ENCODE results near the gene TLCD2. TPM values are rescaled to one million over a fixed set of nuclear protein-coding genes. Genes with fewer than 3 reads are reported as not detected.

The TLCD2 gene
- total and polyA plus RNA-seq, 4 donors: 1.2 to 7.3 (median 3.4) TPM

GRCh38 chr17:1745513-1746020 is 35.4 kb upstream of the TLCD2 start:
- Histone ChIP-seq H3K9me3 (ENCODE audit: control insufficient read depth in 4 of 4, low read length in 3 of 4) (no peaks in the 10 kb centered on the region), H3K27ac (ENCODE audit: low read depth in 1 of 2, low read length in 2 of 2) (peak overlapping the region; percentile 79 to 82), H3K36me3 (ENCODE audit: control insufficient read depth in 4 of 4, insufficient read depth in 3 of 4, low read depth in 1 of 4, low read length in 3 of 4) (peaks cover 0 to 8% (median 5%) of the 10 kb centered on the region in 4 donors), H3K4me3 (ENCODE audit: low read depth in 1 of 3, low read length in 3 of 3) (peak overlapping the region; percentile 58 to 98 (median 87)), H3K4me1 (ENCODE audit: control insufficient read depth in 4 of 4, insufficient read depth in 4 of 4, low read length in 3 of 4) (peaks cover 8 to 53% (median 38%) of the 10 kb centered on the region in 4 donors), H3K27me3 (ENCODE audit: control insufficient read depth in 4 of 4, insufficient read depth in 4 of 4, low read length in 3 of 4) (no peaks in the 10 kb centered on the region), H3K9ac (ENCODE audit: low read depth in 1 of 2, low read length in 2 of 2) (no peak overlapping the region)
- no peak for DNase-seq (ENCODE audit: low spot score)
- TF ChIP-seq NR2F2 (IDR thresholded peaks at IDR 0.05) (peak; percentile 60), RXRA (IDR thresholded peaks at IDR 0.05) (peak in 1 of 2 donors; percentile 5), RAD21 (IDR thresholded peaks at IDR 0.05) (no peak), HNF4A (conservative IDR thresholded peaks at IDR 0.05) (peak in 1 of 2 donors; percentile 13)
- 42% methylated on average over 12 of the region's 12 CpGs for WGBS

- Histone ChIP-seq H3K4me3 (ENCODE audit: low read depth in 1 of 3, low read length in 3 of 3) (peak overlapping the region; percentile 58 to 98 (median 87)), H3K4me1 (ENCODE audit: control insufficient read depth in 4 of 4, insufficient read depth in 4 of 4, low read length in 3 of 4) (peaks cover 5 to 49% (median 34%) of the 10 kb centered on the region in 4 donors), H3K9me3 (ENCODE audit: control insufficient read depth in 4 of 4, low read length in 3 of 4) (no peaks in the 10 kb centered on the region), H3K27me3 (ENCODE audit: control insufficient read depth in 4 of 4, insufficient read depth in 4 of 4, low read length in 3 of 4) (no peaks in the 10 kb centered on the region), H3K36me3 (ENCODE audit: control insufficient read depth in 4 of 4, insufficient read depth in 3 of 4, low read depth in 1 of 4, low read length in 3 of 4) (peaks cover 0 to 7% (median 4%) of the 10 kb centered on the region in 4 donors), H3K27ac (ENCODE audit: low read depth in 1 of 2, low read length in 2 of 2) (peak overlapping the region; percentile 79 to 82), H3K9ac (ENCODE audit: low read depth in 1 of 2, low read length in 2 of 2) (peak overlapping the region; percentile 87 to 97)
- 39% methylated on average over 29 of the region's 29 CpGs for WGBS
- TF ChIP-seq RXRA (IDR thresholded peaks at IDR 0.05) (peak; percentile 17 to 51), JUND (IDR thresholded peaks at IDR 0.05) (no peak), RAD21 (IDR thresholded peaks at IDR 0.05) (no peak), FOXA1 (IDR thresholded peaks at IDR 0.05) (no peak), SP1 (IDR thresholded peaks at IDR 0.05) (peak; percentile 15), HNF4A (conservative IDR thresholded peaks at IDR 0.05) (peak in 1 of 2 donors; percentile 14), FOXA2 (IDR thresholded peaks at IDR 0.05) (no peak)
- peak; percentile 69 for DNase-seq (ENCODE audit: low spot score)
These were observed 34.7 kb upstream of the TLCD2 start for GRCh38 chr17:1744551-1745512.

DNA sequence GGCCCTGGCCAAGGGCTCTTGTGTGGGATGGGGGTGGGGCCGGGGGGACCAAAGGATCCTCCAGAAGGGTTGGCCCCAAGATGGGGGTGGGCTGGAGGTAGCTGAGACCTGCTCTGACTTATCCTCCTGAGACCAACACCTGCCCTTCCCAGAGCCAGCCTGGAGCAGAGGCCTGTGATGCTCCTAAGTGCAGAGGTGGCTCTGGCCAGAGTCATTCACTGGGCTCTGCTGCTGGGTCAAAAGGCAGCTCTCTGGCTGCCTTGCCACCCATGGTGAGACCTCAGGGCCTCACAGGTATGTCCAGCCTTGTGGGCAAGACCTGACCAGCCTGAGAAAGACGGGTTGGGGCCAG is 32.9 kb upstream of the TLCD2 start:
- peak overlapping the region; percentile 72 to 82 for H3K27ac ChIP-seq (ENCODE audit: low read depth in 1 of 2, low read length in 2 of 2)

More for the DNA sequence above, 32.9 kb upstream of the TLCD2 start:
- H3K9ac ChIP-seq (ENCODE audit: low read depth in 1 of 2, low read length in 2 of 2): peak overlapping the region; percentile 24 to 87
- peak overlapping the region; percentile 58 to 98 (median 87) for H3K4me3 ChIP-seq (ENCODE audit: low read depth in 1 of 3, low read length in 3 of 3)
- H3K4me1 ChIP-seq (ENCODE audit: control insufficient read depth in 4 of 4, insufficient read depth in 4 of 4, low read length in 3 of 4): peaks cover 4 to 40% (median 25%) of the 10 kb centered on the region in 4 donors
- 44% methylated on average over 2 of the region's 2 CpGs for WGBS
- H3K27me3 ChIP-seq (ENCODE audit: control insufficient read depth in 4 of 4, insufficient read depth in 4 of 4, low read length in 3 of 4): no peaks in the 10 kb centered on the region
- TF ChIP-seq, protein P1, sequence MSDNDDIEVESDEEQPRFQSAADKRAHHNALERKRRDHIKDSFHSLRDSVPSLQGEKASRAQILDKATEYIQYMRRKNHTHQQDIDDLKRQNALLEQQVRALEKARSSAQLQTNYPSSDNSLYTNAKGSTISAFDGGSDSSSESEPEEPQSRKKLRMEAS (IDR thresholded peaks at IDR 0.05): no peak
- TF ChIP-seq JUND (IDR thresholded peaks at IDR 0.05): no peak
- TF ChIP-seq CTCF (IDR thresholded peaks at IDR 0.05; ENCODE audit: low read depth, low read length, missing input control): no peak
- no peak for TF ChIP-seq RXRA (IDR thresholded peaks at IDR 0.05)
- TF ChIP-seq HNF4A (conservative IDR thresholded peaks at IDR 0.05): no peak
- no peak for TF ChIP-seq REST (IDR thresholded peaks at IDR 0.05)
- TF ChIP-seq FOXA1 (IDR thresholded peaks at IDR 0.05): no peak
- no peak for TF ChIP-seq HNF4G (IDR thresholded peaks at IDR 0.05)
- TF ChIP-seq RAD21 (IDR thresholded peaks at IDR 0.05): no peak
- TF ChIP-seq SP1 (IDR thresholded peaks at IDR 0.05): no peak
- TF ChIP-seq EGR1 (IDR thresholded peaks at IDR 0.05; ENCODE audit: low read depth in 2 of 2): no peak
- no peak for TF ChIP-seq FOXA2 (IDR thresholded peaks at IDR 0.05)
- TF ChIP-seq, protein P2, sequence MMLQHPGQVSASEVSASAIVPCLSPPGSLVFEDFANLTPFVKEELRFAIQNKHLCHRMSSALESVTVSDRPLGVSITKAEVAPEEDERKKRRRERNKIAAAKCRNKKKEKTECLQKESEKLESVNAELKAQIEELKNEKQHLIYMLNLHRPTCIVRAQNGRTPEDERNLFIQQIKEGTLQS (IDR thresholded peaks at IDR 0.05): no peak
- TF ChIP-seq ZBTB33 (IDR thresholded peaks at IDR 0.05): no peak
- TF ChIP-seq NR2F2 (IDR thresholded peaks at IDR 0.05): no peak
- no peaks in the 10 kb centered on the region for H3K9me3 ChIP-seq (ENCODE audit: control insufficient read depth in 4 of 4, low read length in 3 of 4)
- peaks cover 0 to 4% (median 1%) of the 10 kb centered on the region in 4 donors for H3K36me3 ChIP-seq (ENCODE audit: control insufficient read depth in 4 of 4, insufficient read depth in 3 of 4, low read depth in 1 of 4, low read length in 3 of 4)
- DNase-seq (ENCODE audit: low spot score): no peak

Data from liver (tissue), 9 donors.